GM19328 (cell line): ENCODE measurements around the gene TRPM5.

ENCODE experiments used
- ATAC-seq: cut with Tn5 transposase; IDR thresholded peaks from one replicate; pipeline ENCODE4 v1.9.1; 2021; ENCODE audit warnings: mild to moderate bottlenecking, moderate library complexity; ENCODE audit not compliant: unreplicated experiment

TRPM5 gene

GRCh38 chr11:2440646-2441045 is 3.7 kb downstream of the TRPM5 start:
- ATAC-seq: no peak

- no peak for ATAC-seq
Measured at GRCh38 chr11:2439820-2440219, 4.5 kb downstream of the TRPM5 start.

- ATAC-seq: no peak
Measured at GRCh38 chr11:2437516-2437915, 6.8 kb downstream of the TRPM5 start.

GRCh38 chr11:2436521-2437031 is 7.7 kb downstream of the TRPM5 start:
- no peak for ATAC-seq

- no peak for ATAC-seq
Measured at GRCh38 chr11:2436013-2436520, 8.2 kb downstream of the TRPM5 start.

- ATAC-seq: no peak
Measured at GRCh38 chr11:2435288-2436012, 8.9 kb downstream of the TRPM5 start.

- no peak for ATAC-seq
Measured at GRCh38 chr11:2434506-2435255, 9.6 kb downstream of the TRPM5 start.

- no peak for ATAC-seq
Measured at GRCh38 chr11:2434008-2434407, 10.3 kb downstream of the TRPM5 start.

GRCh38 chr11:2433106-2433925 is 11.0 kb downstream of the TRPM5 start:
- no peak for ATAC-seq

- no peak for ATAC-seq
Measured at GRCh38 chr11:2432628-2433071, 11.7 kb downstream of the TRPM5 start.

- no peak for ATAC-seq
Measured at GRCh38 chr11:2432171-2432621, 12.1 kb downstream of the TRPM5 start.

GRCh38 chr11:2431395-2431794 is 12.9 kb downstream of the TRPM5 start:
- ATAC-seq: no peak

GRCh38 chr11:2428322-2428795 is 16.0 kb downstream of the TRPM5 start:
- ATAC-seq: no peak

- no peak for ATAC-seq
Measured at GRCh38 chr11:2427721-2428321, 16.5 kb downstream of the TRPM5 start.

GRCh38 chr11:2426826-2427521 is 17.3 kb downstream of the TRPM5 start:
- ATAC-seq: no peak

- ATAC-seq: no peak
Measured at GRCh38 chr11:2426221-2426620, 18.1 kb downstream of the TRPM5 start.

- ATAC-seq: no peak
Measured at GRCh38 chr11:2425506-2425905, 18.8 kb downstream of the TRPM5 start.

- no peak for ATAC-seq
Measured at GRCh38 chr11:2424811-2425495, 19.4 kb downstream of the TRPM5 start.
